HepG2 (cell line): ENCODE measurements around the gene COQ8B.

Experiments
- CREM ChIP-seq, 2 experiments: sonication (generic) in 1 of 2; formaldehyde crosslinking in 1 of 2; IDR thresholded peaks; 2 replicates each; pipeline versions ENCODE4 v1.4.0 to v1.6.1; 2016 to 2020; ENCODE audit warnings: antibody characterized with exemption in 1 of 2, mild to moderate bottlenecking in 1 of 2, missing genetic modification reagents in 1 of 2
- CTCF ChIP-seq: sonication (generic); formaldehyde crosslinking; IDR thresholded peaks from 2 replicates; pipeline ENCODE4 v1.5.0; 2020; ENCODE audit warnings: mild to moderate bottlenecking, missing genetic modification reagents, moderate library complexity
- JUND ChIP-seq: sonication (generic); formaldehyde crosslinking; IDR thresholded peaks from 2 replicates; pipeline ENCODE4 v1.8.0; 2022; ENCODE audit warnings: mild to moderate bottlenecking, missing genetic modification reagents
- LBX2 ChIP-seq: sonication (generic); formaldehyde crosslinking; IDR thresholded peaks from 2 replicates; pipeline ENCODE4 v1.5.0; 2020; ENCODE audit warnings: missing genetic modification reagents, mild to moderate bottlenecking, borderline replicate concordance
- MXD1 ChIP-seq: sonication (generic); formaldehyde crosslinking; IDR thresholded peaks from 2 replicates; pipeline ENCODE4 v1.4.0; 2020; ENCODE audit warnings: mild to moderate bottlenecking, missing genetic modification reagents
- REST ChIP-seq, 2 experiments: IDR thresholded peaks; 2 replicates each; pipeline ENCODE4 v1.6.1; 2011 to 2012; ENCODE audit warnings: low read length in 2 of 2, borderline replicate concordance in 1 of 2, low read depth in 1 of 2, mild to moderate bottlenecking in 1 of 2, moderate library complexity in 1 of 2
- ZBTB49 ChIP-seq: sonication (generic); formaldehyde crosslinking; IDR thresholded peaks from 2 replicates; pipeline ENCODE4 v1.4.0; 2020; ENCODE audit warnings: missing genetic modification reagents, borderline replicate concordance
- ZNF607 ChIP-seq: sonication (generic); formaldehyde crosslinking; IDR thresholded peaks from 2 replicates; pipeline ENCODE4 v1.5.1; 2020; ENCODE audit warnings: missing genetic modification reagents, mild to moderate bottlenecking, borderline replicate concordance
- ZNF670 ChIP-seq: sonication (generic); formaldehyde crosslinking; IDR thresholded peaks from 2 replicates; pipeline ENCODE4 v1.8.0; 2022; ENCODE audit warnings: mild to moderate bottlenecking, missing genetic modification reagents, borderline replicate concordance

- TF ChIP-seq ZNF607 (CRISPR knock-in tag) (no peak), LBX2 (CRISPR knock-in tag) (no peak), JUND (CRISPR knock-in tag) (no peak), CREM (IDR thresholded peaks at IDR 0.05) (no peak), CREM (CRISPR knock-in tag; IDR thresholded peaks at IDR 0.05) (no peak), ZNF670 (CRISPR knock-in tag) (no peak), CTCF (no peak), MXD1 (CRISPR knock-in tag) (no peak), ZBTB49 (CRISPR knock-in tag) (no peak), REST (IDR thresholded peaks at IDR 0.05; ENCODE audit: borderline replicate concordance in 1 of 2, low read depth in 1 of 2, low read length in 2 of 2) (no peak)
Measured at GRCh38 chr19:40752257-40752781, 35.6 kb upstream of the COQ8B start.
